Esophagus muscularis mucosa (tissue), 4 donors: ENCODE results near the gene TENM4.

Experiments
- CTCF ChIP-seq, 3 experiments: fragments of 200-600 bp in 2 of 3; fragments of 450-650 bp in 1 of 3; sonication (generic) in 2 of 3; IDR thresholded peaks; one replicate each; pipeline ENCODE4 v1.5.1; 2017 to 2019; ENCODE audit warnings: antibody characterized with exemption in 3 of 3, mild to moderate bottlenecking in 2 of 3, moderate library complexity in 1 of 3
- EP300 ChIP-seq: sonication (generic); formaldehyde crosslinking; IDR thresholded peaks from one replicate; pipeline ENCODE4 v1.6.1; 2017; ENCODE audit warnings: antibody characterized with exemption
- POLR2AphosphoS5 ChIP-seq, 2 donors: sonication (generic); formaldehyde crosslinking; IDR thresholded peaks; one replicate each; pipeline ENCODE4 v1.6.1; 2017; ENCODE audit warnings: antibody characterized with exemption in 2 of 2

GRCh38 chr11:79019277-79019676 lies 421.6 kb downstream of the TENM4 start:
- no peak for TF ChIP-seq CTCF (IDR thresholded peaks at IDR 0.05)
- no peak for TF ChIP-seq POLR2AphosphoS5 (IDR thresholded peaks at IDR 0.05)
- TF ChIP-seq EP300: no peak
